Skin epidermis (tissue), 12 donors: ENCODE measurements around the gene ARMC7.

ENCODE experiments used
- H3K27ac ChIP-seq, 21 experiments: fragments of 200-600 bp; sonication (generic) in 11 of 21; one replicate each; pipeline ENCODE4 v1.5.0; 2020; ENCODE audit warnings: mild to moderate bottlenecking in 3 of 21, inconsistent platforms in 2 of 21, moderate library complexity in 2 of 21
- H3K4me3 ChIP-seq, 7 experiments: fragments of 200-600 bp; sonication (generic) in 2 of 7; one replicate each; pipeline ENCODE4 v1.5.0; 2020; ENCODE audit warnings: inconsistent platforms in 2 of 7, mild to moderate bottlenecking in 2 of 7, moderate library complexity in 1 of 7

ARMC7 gene

DNA sequence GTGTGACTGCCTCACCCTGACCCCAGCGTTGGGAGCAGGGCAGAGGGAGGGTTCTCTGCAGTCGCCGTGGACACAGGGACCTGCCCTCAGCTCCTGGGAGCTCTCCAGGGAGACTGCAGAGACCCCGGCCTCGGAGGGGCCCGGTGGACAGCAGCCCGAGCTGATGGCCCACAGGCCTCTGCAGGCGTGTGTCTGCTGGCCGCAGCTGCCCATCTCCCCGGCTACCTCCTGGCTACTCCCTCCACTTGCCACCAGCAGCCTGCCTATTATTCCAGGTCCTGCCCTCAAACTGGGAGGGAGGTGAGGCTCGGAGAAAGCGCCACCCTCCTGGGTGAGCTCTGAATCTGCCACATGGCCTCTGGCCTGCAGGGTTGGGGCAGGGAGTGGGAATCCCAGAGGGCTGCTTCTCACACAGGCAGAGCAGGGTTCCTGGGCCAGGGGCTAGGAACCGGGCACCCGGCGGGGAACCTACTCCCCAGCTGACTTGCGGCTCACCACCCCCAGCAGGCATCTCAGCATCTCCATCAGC is 14.8 kb upstream of the ARMC7 start:
- Histone ChIP-seq H3K27ac (peak overlapping the region in 11 of 21 experiments; percentile 7 to 82 (median 45)), H3K4me3 (no peak overlapping the region)

DNA sequence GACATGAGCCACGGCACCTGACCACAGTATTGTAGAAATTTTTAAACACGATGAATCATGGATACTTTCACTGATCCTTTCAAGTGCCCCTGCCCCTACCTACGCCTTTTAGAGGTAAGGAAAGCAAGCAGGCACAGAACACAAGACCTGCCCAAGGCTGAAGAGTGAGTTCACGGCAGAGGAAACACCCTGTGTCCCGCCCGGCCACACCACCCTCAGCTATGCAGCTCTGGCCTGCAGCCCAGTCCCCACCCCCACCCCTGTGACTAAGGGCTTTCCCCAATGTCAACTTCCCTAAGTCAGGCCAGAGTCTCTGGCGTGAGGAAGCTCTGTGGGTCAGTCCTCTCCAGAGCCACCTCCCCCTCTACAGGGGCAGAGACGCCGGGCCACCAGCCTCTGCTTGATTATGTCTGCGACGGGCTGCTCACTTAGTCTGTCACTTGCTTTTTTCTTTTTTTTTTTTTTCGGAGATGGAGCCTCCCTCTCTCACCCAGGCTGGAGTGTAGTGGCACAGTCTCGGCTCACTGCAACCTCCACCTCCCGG is 13.6 kb upstream of the ARMC7 start:
- H3K27ac ChIP-seq: peak overlapping the region in 15 of 21 experiments; percentile 7 to 77 (median 58)
- no peak overlapping the region for H3K4me3 ChIP-seq

DNA sequence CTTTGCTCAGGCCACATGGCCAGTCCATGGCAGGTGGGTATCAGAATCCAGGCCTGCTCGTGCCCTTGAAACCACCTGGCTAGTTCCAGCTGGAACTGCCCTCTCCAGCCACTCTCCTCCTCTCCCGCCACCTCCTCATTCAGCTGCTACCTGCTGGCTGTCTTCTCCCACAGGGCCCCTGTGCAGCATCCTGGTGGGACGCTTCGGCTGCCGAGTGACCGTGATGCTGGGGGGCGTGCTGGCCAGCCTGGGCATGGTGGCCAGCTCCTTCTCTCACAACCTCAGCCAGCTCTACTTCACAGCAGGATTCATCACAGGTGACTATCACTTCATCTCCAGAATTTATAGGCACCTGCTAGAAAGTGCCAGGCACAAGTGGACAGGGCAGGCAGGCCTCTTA is 11.9 kb upstream of the ARMC7 start:
- H3K27ac ChIP-seq: peak overlapping the region in 1 of 21 experiments; percentile 24
- no peak overlapping the region for H3K4me3 ChIP-seq

DNA sequence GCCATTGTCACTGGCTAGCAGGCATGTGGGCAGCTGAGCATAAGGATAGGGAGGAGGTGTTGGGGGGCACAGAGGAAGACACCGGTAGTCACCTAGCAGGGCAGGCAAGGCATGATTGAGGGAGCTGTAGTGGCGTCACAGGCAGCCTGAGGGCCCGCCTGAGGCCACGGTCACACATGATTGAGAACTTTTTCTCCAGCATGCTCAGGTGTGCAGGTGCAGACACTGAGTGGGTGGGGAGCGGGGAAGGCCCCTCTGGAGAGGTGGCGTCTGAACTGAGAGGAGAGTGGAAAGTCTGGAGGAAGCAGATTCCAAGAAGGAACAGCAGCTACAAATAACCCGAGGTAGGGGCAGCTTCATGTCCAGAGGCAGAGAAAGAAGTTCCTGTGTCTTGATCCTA is 10.9 kb upstream of the ARMC7 start:
- no peak overlapping the region for H3K4me3 ChIP-seq
- no peak overlapping the region for H3K27ac ChIP-seq

DNA sequence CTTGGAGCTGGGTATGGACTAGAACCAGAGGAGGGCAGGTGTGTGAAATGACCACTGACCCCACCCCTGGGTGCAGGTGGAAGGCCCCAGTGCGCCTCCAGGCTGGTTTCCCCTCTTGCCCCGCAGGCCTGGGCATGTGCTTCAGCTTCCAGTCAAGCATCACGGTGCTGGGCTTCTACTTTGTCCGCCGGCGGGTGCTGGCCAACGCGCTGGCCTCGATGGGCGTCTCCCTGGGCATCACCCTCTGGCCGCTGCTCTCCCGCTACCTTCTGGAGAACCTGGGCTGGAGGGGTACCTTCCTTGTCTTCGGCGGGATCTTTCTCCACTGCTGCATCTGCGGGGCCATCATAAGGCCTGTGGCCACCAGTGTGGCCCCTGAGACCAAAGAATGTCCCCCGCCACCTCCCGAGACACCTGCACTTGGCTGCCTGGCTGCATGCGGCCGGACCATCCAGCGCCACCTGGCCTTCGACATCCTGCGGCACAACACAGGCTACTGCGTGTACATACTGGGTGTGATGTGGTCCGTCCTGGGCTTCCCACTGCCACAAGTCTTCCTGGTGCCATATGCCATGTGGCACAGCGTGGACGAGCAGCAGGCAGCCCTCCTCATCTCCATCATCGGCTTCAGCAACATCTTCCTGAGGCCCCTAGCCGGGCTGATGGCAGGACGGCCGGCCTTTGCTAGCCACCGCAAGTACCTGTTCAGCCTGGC is 9.7 kb upstream of the ARMC7 start:
- Histone ChIP-seq H3K4me3 (no peak overlapping the region), H3K27ac (no peak overlapping the region)

DNA sequence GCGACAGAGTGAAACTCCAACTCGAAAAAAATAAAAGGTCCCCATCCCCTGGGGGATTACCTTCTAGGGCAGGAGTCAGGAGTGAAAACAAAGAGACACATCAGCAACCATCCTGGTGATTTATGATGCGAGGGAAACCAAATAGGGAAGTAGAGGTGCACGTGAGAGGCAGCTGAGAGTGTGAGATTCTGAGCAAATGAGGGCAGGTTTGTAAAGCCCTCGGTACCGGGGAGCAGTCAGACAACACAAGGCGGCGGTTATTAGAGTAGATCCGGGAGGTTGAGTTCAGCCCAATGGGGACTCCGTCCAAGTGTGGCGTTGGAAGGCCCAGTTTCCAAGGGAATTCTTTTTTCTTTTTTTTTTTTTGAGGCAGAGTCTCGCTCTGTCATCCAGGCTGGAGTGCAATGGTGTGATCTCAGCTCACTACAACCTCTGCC is 7.4 kb upstream of the ARMC7 start:
- Histone ChIP-seq H3K27ac (no peak overlapping the region), H3K4me3 (no peak overlapping the region)

DNA sequence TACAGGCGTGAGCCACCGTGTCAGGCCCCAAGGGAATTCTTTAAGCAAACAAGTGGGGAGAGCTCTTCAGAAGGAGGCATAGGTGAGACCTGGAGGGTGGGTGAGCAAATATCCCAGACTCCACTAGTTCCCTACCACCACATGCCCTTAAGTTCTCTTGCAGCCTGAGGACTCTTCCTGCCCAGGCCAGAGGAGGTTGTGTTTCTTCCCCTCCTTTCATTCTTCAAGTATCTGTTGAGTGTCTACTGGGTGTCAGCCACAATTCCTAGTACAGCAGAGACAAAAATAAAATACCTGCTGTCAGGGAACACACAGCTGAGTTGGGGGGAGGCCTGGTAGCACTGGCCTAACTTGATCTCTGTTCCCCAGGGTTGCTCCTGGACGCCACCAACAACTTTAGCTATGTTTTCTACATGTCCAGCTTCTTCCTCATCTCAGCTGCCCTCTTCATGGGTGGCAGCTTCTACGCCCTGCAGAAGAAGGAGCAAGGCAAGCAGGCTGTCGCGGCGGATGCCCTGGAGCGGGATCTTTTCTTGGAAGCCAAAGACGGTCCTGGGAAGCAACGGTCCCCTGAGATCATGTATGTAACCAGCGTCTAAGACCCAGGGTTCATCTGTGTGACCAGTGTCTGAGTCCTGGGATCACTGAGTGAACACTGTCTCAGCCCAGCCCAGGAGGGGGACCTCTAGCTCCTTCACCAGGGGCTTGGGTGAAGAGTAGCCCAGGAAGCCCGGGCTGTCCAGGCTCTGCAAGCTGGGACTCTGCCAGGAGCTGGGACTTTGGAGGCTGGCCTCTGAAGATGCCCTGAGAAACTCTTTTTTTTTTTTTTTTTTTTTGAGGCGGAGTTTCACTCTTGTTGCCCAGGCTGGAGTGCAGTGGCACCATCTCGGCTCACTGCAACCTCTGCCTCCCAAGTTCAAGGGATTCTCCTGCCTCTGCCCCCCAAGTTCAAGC is 5.9 kb upstream of the ARMC7 start:
- no peak overlapping the region for H3K4me3 ChIP-seq
- no peak overlapping the region for H3K27ac ChIP-seq

DNA sequence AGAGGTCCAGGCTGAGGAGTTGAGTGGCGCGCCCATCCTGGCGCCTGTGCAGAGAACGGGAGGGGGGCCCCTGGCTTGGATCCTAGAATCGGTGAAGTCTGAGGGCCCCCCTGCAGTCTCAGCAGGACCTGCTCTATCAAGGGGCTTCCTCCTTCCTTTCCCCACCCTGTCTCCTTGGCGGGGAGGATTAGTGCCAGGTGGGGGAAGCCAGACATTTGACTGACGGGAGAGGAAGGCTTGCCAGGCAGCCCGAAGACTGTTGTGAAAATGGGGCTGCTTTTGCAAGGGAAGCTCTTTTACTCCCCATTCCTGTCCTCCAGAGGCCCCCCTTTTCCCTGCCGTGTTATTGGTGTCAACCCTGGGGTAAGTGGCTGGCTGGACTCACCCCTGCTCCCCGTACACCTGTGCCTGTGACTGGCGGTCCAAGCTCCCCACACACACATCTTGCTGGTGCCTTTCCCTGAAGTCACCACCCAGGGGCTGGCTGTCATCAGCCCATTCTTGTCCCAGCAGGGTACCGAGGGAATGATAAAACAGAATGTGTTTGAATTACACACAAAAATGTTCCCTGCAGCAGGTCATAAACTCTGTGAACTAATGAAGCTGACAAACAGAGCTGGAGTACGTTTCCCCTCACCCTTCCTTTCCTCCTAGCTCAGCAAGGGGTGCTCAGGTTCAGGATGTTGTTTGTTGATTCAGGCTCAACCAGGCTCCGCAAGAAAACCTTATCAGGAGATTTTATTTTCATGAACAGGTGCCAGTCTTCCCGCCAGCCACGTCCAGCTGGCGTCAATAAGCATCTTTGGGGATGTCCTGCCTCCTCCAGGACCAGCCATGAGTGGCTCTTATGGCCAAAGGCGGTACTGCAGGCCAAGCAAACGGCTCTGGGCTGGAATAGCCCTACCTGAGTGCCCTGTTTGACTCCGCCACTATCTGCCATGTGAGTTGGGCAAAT is 4.4 kb upstream of the ARMC7 start:
- Histone ChIP-seq H3K4me3 (no peak overlapping the region), H3K27ac (no peak overlapping the region)

DNA sequence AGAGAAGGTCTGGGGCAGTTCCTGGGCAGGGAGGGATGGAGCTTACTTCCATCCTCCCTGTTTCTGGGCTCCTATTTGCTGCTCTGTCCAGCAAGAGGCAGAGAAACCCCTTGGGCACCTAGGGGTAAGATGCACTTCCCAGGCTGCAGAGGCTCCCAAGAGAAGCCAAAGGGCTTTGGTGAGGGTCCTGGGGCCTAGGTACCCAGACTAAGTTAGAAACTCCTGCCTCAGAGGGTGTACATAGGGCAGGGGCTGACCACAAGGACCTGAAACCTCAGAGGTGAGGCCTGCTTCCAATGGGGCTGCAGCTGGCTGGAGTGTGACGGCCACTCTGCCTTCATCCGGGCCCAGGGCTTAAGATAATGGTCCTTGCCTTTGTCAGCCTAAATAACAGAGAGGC is 1.6 kb upstream of the ARMC7 start:
- no peak overlapping the region for H3K27ac ChIP-seq
- no peak overlapping the region for H3K4me3 ChIP-seq

DNA sequence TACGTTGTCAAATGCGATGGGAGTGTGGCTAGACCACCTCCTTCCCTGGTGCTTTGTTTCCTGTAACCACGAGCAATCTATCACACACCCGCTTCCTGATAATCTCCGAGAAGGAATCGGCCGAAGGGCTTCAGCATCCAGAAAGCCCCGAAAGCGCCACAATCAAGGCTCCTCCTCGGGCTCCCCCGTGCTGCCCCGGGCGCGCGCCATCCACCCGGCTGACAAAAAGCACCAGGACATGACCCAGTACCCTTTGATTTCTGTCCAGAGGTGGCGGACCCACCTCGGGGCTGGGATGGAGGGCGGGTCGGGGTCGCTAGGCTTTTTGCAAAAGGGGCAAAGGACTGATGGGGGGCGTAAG is 743 bp upstream of the ARMC7 start:
- Histone ChIP-seq H3K4me3 (peak overlapping the region; percentile 56 to 77 (median 73)), H3K27ac (peak overlapping the region in 11 of 21 experiments; percentile 31 to 91 (median 84))

DNA sequence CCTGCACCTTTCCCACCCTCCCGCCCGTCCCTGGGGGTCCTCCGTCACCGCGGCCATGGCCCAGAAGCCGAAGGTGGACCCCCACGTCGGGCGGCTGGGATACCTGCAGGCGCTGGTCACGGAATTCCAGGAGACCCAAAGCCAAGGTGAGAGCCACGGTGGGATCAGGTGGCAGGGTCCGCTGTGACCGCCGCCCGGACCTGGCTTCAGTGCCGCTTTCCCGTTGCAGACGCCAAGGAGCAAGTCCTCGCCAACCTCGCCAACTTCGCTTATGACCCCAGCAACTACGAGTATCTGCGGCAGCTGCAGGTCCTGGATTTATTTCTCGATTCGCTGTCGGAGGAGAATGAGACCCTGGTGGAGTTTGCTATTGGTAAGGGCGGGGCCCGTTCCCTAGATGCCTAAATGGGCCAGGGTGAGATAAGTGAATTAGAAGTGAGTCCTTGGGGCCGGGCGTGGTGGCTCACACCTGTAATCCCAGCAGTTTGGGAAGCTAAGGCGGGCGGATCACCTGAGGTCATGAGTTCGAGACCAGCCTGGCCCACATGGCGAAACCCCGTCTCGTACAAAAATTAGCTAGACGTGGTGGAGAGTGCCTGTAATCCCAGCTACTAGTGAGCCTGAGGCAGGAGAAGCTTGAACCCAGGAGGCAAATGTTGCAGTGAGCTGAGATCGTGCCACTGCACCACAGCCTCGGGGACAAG is 617 bp downstream of the ARMC7 start:
- Histone ChIP-seq H3K27ac (peak overlapping the region; percentile 47 to 94 (median 84)), H3K4me3 (peak overlapping the region; percentile 56 to 77 (median 73))

DNA sequence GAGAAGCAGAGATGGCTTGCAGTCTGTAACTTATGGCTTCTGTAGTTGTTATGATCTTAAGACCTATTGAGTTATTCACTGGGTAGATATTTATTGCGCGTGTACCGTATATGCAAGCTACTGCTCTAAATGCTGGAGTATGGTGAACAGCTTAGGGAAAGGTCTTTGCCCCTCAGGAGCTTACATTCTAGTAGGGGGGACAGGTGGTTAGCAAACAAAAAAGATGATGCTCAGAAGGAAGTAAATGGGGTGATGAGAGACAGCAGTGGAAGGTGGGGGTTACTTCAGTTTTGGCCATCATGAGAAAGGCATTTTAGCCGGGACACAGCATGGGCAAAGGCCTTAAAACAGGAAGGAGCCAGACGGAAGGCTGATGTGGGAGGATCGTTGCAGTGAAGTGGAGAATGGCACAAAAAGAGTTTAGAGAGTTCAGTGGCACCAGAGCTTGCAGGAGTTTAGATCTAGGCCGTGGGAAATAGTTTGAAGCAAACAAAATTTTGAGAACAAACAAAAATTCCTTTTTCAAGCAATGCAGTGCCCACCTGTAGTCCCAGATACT is 2.1 kb downstream of the ARMC7 start:
- no peak overlapping the region for H3K27ac ChIP-seq
- no peak overlapping the region for H3K4me3 ChIP-seq

DNA sequence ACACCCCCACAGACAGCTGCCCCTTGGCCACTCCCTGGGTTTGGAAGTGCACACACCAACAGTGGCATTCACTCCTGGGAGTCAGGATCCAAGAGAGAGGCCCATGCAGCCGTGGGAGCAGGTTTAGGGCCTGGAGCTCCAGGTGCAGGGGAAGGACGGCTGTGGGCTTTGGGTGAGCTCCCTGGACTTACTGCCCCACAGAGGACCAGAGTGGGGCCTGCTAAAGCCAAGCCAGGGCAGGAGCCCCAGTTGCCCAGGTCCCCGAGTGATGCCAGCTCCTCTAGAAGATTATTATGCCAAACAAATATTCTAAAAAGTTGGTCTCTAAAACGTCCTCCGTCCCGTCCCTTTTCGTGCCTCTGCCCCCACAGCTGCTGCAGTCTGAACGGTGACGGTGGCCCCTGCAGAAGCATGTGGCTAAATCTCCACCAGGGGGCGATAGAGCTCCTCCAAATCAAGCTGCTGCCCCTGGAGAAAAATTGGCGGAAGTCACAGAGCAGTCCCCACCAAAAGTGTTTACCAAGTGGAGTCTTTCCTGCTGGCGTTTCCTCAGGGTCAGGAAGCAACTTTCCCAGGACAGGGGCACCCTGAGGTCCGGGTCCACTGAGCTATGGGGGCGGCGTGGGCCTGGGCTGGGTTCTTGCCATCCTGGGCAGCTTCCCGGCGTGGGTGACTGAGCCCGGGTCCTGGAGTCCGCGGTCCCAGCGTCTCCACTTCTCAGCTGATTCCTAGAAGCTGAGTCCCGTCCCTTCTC is 4.2 kb downstream of the ARMC7 start:
- peak overlapping the region; percentile 33 to 51 (median 45) for H3K4me3 ChIP-seq
- peak overlapping the region; percentile 57 to 98 (median 84) for H3K27ac ChIP-seq

DNA sequence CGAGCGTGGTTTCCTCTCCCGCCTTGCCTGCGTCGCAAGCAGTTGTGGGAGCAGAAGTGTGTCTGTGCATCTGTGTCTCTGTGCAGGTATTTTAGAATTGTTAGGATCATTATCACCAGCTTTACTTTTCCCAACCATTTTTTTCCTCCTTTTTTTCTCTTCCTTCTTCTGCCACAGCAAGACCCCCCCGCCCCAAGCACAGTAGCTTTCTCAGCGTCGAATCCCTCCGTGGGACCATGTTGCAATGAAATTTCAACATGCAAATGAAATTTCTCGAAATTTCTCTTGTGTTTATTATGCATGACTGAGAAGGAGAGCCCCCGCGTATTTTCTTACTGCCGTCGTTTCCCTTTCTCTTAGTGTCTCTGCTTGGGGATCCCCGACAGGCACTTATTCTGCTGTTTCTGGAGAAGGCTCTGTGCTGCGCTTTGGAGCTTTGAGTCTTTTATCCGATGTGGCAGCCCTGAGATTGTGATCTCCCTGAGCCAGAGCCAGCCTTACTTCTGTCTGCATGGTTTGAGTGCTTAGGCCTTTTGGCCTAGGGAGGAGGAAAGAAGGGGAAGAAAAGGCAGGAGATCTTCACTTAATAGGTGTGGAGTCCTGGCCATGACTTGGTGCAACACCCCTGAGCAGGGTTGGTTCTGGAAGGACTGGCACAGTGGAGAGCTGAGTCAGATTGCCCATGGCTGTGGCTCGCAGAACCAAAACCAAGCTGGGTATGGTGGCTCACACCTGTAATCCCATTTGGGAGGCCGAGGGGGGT is 5.0 kb downstream of the ARMC7 start:
- H3K27ac ChIP-seq: peak overlapping the region; percentile 57 to 98 (median 84)
- H3K4me3 ChIP-seq: peak overlapping the region; percentile 33 to 51 (median 45)

DNA sequence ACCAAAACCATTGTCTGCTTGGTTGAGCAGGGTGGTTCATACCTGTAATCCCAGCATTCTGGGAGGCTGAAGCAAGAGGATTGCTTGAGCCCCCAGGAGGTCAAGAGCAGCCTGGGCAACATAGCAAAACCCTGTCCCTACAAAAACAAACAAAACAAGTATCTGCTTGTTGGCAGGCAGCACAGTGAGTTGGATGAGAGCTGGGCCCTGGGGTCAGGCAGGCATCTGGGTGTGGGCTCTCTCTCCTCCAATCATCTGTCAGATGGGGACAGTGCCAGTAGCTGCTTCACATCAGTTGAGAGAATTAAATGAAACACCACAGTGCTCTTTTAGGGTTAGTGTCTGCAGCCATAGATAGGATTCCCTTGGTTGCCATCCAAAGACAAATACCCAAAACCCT is 5.8 kb downstream of the ARMC7 start:
- H3K4me3 ChIP-seq: no peak overlapping the region
- H3K27ac ChIP-seq: peak overlapping the region in 6 of 21 experiments; percentile 34 to 96 (median 86)

DNA sequence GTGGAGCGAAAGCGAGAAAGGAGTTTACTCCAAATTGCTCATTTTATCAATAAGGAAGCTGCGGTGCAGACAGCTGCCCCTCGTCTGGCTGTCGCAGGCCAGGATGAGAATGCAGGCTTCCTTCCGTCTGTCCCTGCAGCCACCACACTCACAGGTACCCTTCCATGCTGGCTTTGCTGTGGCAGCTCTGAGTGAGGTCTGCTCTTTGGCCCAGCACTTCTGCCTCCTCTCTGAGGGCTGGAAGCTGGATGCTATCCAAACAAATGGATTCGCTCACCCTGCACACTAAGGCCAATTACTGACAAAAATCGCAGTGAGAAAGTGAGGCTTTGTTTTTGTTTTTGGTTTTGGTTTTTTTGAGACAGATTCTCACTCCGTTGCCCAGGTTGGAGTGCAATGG is 7.0 kb downstream of the ARMC7 start:
- Histone ChIP-seq H3K4me3 (no peak overlapping the region), H3K27ac (no peak overlapping the region)

DNA sequence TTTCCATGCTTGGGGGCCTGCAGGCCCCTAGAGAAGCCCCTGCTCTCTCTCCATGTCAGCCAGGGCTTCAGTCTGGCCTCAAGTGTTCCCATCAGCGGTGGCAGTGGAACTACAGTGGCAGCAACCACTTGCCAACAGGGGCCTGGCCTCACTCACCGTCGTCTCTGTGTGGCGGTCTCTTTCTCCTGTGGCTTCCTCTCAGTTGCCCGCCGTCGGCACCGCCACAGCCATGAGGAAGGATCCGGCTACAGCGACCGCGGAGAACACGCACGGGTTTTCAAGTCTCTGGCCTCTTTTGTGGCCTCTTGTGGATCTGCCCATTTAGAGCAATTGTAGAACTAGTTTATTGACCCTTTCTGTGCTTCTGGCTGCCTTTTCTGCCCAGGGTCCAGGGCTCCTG is 8.5 kb downstream of the ARMC7 start:
- H3K4me3 ChIP-seq: no peak overlapping the region
- H3K27ac ChIP-seq: no peak overlapping the region
